K562 (cell line): Measurements from ENCODE around the gene ANP32B. TPM values are rescaled to one million over a fixed set of nuclear protein-coding genes. Genes with fewer than 3 reads are reported as not detected.

ENCODE experiments used
- E2F3 ChIP-seq: fragments of 250-450 bp; sonication (Bioruptor Pico); IDR thresholded peaks from 2 replicates; pipeline ENCODE4 v1.4.0; 2020; ENCODE audit warnings: mild to moderate bottlenecking
- GATA2 ChIP-seq: sonication (generic); formaldehyde crosslinking; IDR thresholded peaks from 2 replicates; pipeline ENCODE4 v1.4.0; 2020; ENCODE audit warnings: mild to moderate bottlenecking, missing genetic modification reagents
- HDAC1 ChIP-seq, 2 experiments: fragments of 450-650 bp; IDR thresholded peaks; 2 replicates each; pipeline ENCODE4 v1.6.1; 2016 to 2017; ENCODE audit warnings: inconsistent platforms in 1 of 2, mild to moderate bottlenecking in 1 of 2, moderate library complexity in 1 of 2
- HSF4 ChIP-seq: fragments of 250-450 bp; sonication (Bioruptor Pico); IDR thresholded peaks from 2 replicates; pipeline ENCODE4 v2.1.2; 2022; ENCODE audit warnings: mild to moderate bottlenecking, moderate library complexity, borderline replicate concordance
- JUND ChIP-seq, 2 experiments: IDR thresholded peaks; 2 replicates in 1 of 2; 3 replicates in 1 of 2; pipeline ENCODE4 v1.6.1; 2011; ENCODE audit warnings: borderline replicate concordance in 2 of 2, low read depth in 2 of 2, low read length in 2 of 2, improper control_type of control experiment in 1 of 2, missing biosample characterization in 1 of 2, missing genetic modification characterization in 1 of 2, missing genetic modification reagents in 1 of 2
- NBN ChIP-seq: fragments of 450-650 bp; IDR thresholded peaks from 2 replicates; pipeline ENCODE4 v1.6.1; 2016; ENCODE audit warnings: low read depth, mild to moderate bottlenecking
- NCOR1 ChIP-seq: fragments of 450-650 bp; IDR thresholded peaks from 2 replicates; pipeline ENCODE4 v1.6.1; 2016; ENCODE audit warnings: mild to moderate bottlenecking, moderate library complexity
- NFRKB ChIP-seq: fragments of 450-650 bp; IDR thresholded peaks from 2 replicates; pipeline ENCODE4 v1.6.1; 2016; ENCODE audit warnings: low read depth
- OTX1 ChIP-seq: fragments of 450-650 bp; formaldehyde crosslinking; IDR thresholded peaks from 2 replicates; pipeline ENCODE4 v1.4.0; 2022; ENCODE audit warnings: mild to moderate bottlenecking
- PTBP1 ChIP-seq: fragments of 200-400 bp; formaldehyde crosslinking; IDR thresholded peaks from 2 replicates; pipeline ENCODE4 v1.6.1; 2017; ENCODE audit warnings: low read depth, low read length
- SAP30 ChIP-seq: fragments of 200-600 bp; sonication (generic); IDR thresholded peaks from 2 replicates; pipeline ENCODE4 v1.6.1; 2012; ENCODE audit warnings: borderline replicate concordance, low read depth, mild to moderate bottlenecking, moderate library complexity, low read length, control low read depth, inconsistent platforms; ENCODE audit not compliant: insufficient read depth, poor library complexity, severe bottlenecking
- TEAD1 ChIP-seq, 2 experiments: fragments of 450-650 bp in 1 of 2; sonication (generic) in 1 of 2; formaldehyde crosslinking; IDR thresholded peaks; 2 replicates each; pipeline versions ENCODE4 v1.4.0 to v1.8.0; 2020 to 2022; ENCODE audit warnings: mild to moderate bottlenecking in 2 of 2, missing genetic modification reagents in 1 of 2
- TRIM24 ChIP-seq, 2 experiments: fragments of 450-650 bp; IDR thresholded peaks; 2 replicates each; pipeline ENCODE4 v1.6.1; 2016
- ZFP36 ChIP-seq: fragments of 150-350 bp; IDR thresholded peaks from 2 replicates; pipeline ENCODE4 v1.6.1; 2018; ENCODE audit warnings: low read length, low read depth; ENCODE audit not compliant: partially characterized antibody
- ZNF140 ChIP-seq: fragments of 250-450 bp; sonication (Bioruptor Pico); IDR thresholded peaks from 2 replicates; pipeline ENCODE4 v1.8.0; 2021; ENCODE audit warnings: moderate library complexity, mild to moderate bottlenecking, inconsistent platforms
- ZNF174 ChIP-seq: fragments of 250-450 bp; sonication (Bioruptor Pico); IDR thresholded peaks from 2 replicates; pipeline ENCODE4 v1.4.0; 2020; ENCODE audit warnings: mild to moderate bottlenecking
- ZNF41 ChIP-seq: fragments of 250-450 bp; sonication (Bioruptor Pico); conservative IDR thresholded peaks from 2 replicates; pipeline ENCODE4 v1.4.0; 2020; ENCODE audit warnings: mild to moderate bottlenecking
- ZNF583 ChIP-seq: fragments of 250-450 bp; sonication (Bioruptor Pico); IDR thresholded peaks from 2 replicates; pipeline ENCODE4 v1.4.0; 2020
- ZNF785 ChIP-seq: fragments of 250-450 bp; sonication (Bioruptor Pico); IDR thresholded peaks from 2 replicates; pipeline ENCODE4 v1.4.0; 2020; ENCODE audit warnings: mild to moderate bottlenecking
- polyA plus RNA-seq, 8 experiments: library from polyadenylated mRNA; depleted of rRNA in 4 of 8; stranded (reverse) in 5 of 8; unstranded in 3 of 8; fragments of >200 nt; fragmentation: Nextera tagmentation in 2 of 8; fragmentation: Illumina TruSeq in 1 of 8; extraction: Ambion mirVana in 2 of 8; extraction: Trizol in 1 of 8; gene quantifications; 2 replicates each; pipeline versions ENCODE4 v1.2.1 to v1.2.3, GENCODE V29; 2011 to 2014; ENCODE audit warnings: inconsistent platforms in 1 of 8, missing spikeins in 1 of 8
- total RNA-seq, 7 experiments: library from RNA; depleted of rRNA in 6 of 7; stranded (reverse); fragments of >200 nt in 6 of 7; fragmentation: Illumina TruSeq in 2 of 7; extraction: Trizol in 2 of 7; gene quantifications; 2 replicates each; pipeline versions ENCODE4 v1.2.1 to v1.2.3, GENCODE V29; 2011 to 2021; ENCODE audit warnings: low replicate concordance in 1 of 7
- TF ChIP-seq, protein P1 (sequence below), 2 experiments: fragments of 150-350 bp in 1 of 2; IDR thresholded peaks; 2 replicates each; pipeline ENCODE4 v1.6.1; 2012 to 2016; ENCODE audit warnings: low read depth in 2 of 2, low read length in 2 of 2, mild to moderate bottlenecking in 1 of 2, moderate library complexity in 1 of 2
- TF ChIP-seq, protein P2 (sequence below): fragments of 450-650 bp; formaldehyde crosslinking; IDR thresholded peaks from 2 replicates; pipeline ENCODE4 v1.4.0; 2020; ENCODE audit warnings: mild to moderate bottlenecking, moderate library complexity
- TF ChIP-seq, protein P3 (sequence below), 3 experiments: IDR thresholded peaks in 2 of 3; conservative IDR thresholded peaks in 1 of 3; 2 replicates each; pipeline ENCODE4 v1.5.1; 2011 to 2012; ENCODE audit warnings: low read length in 3 of 3, mild to moderate bottlenecking in 3 of 3, control low read depth in 2 of 3, improper control_type of control experiment in 1 of 3, inconsistent platforms in 1 of 3, low read depth in 1 of 3, mixed read lengths in 1 of 3, moderate library complexity in 1 of 3; ENCODE audit not compliant: insufficient read depth in 2 of 3

Gene ANP32B
- total and polyA plus RNA-seq, 9 of the 15 experiments (the other 6 are each of a cell fraction or from before 2014, with no cell fraction given), result 68.9 to 815 (median 141) TPM

DNA sequence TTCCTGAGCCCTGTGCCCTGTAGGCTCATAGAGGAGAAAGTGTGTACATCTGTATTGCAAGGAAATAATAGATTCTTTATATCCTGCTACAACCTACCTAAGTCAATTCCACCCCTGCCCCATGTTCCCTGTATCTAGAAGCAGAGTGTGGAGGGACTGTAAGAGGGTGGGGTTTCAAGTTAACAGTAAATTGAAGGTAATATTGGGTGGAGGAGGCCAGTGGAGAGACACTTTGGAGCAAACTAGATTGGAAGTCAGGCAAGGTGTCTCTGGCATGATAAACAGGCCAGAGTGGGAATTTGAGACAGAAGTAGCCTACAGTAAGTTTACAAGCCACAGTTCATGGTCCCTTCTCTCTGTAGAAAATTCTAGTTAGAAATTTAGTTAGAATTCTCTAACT lies 42.9 kb upstream of the ANP32B start (continued):
- TF ChIP-seq JUND (IDR thresholded peaks at IDR 0.05; ENCODE audit: borderline replicate concordance, low read depth, low read length) (no peak; the same call in 1 of the 2 replicates), JUND (tag; IDR thresholded peaks at IDR 0.05; ENCODE audit: borderline replicate concordance, low read depth, low read length) (peak; percentile 62; the same call in 2 of the 3 replicates), E2F3 (CRISPR knock-in tag) (no peak), TRIM24 (IDR thresholded peaks at IDR 0.05) (peak in 1 of 2 experiments; percentile 53; a peak in 1 of 4 replicates), OTX1 (no peak), HDAC1 (IDR thresholded peaks at IDR 0.05) (peak in 1 of 2 experiments; percentile 17; a peak in 1 of 4 replicates), HSF4 (CRISPR knock-in tag) (0 out of 2 replicates have a peak, but pooled peaks have one; percentile 72), TEAD1 (CRISPR knock-in tag; IDR thresholded peaks at IDR 0.05) (no peak), ZNF583 (peak; percentile 44; the same call in 1 of the 2 replicates), PTBP1 (no peak), ZNF785 (CRISPR knock-in tag) (no peak), ZFP36 (peak; percentile 3), GATA2 (CRISPR knock-in tag) (peak; percentile 38; the same call in 1 of the 2 replicates), NFRKB (peak; percentile 59; the same call in 1 of the 2 replicates), ZNF140 (CRISPR knock-in tag) (no peak), SAP30 (no peak), ZNF174 (CRISPR knock-in tag) (no peak), NBN (0 out of 2 replicates have a peak, but pooled peaks have one; percentile 26), ZNF41 (CRISPR knock-in tag) (no peak), NCOR1 (peak; percentile 88)
- TF ChIP-seq, protein P1, sequence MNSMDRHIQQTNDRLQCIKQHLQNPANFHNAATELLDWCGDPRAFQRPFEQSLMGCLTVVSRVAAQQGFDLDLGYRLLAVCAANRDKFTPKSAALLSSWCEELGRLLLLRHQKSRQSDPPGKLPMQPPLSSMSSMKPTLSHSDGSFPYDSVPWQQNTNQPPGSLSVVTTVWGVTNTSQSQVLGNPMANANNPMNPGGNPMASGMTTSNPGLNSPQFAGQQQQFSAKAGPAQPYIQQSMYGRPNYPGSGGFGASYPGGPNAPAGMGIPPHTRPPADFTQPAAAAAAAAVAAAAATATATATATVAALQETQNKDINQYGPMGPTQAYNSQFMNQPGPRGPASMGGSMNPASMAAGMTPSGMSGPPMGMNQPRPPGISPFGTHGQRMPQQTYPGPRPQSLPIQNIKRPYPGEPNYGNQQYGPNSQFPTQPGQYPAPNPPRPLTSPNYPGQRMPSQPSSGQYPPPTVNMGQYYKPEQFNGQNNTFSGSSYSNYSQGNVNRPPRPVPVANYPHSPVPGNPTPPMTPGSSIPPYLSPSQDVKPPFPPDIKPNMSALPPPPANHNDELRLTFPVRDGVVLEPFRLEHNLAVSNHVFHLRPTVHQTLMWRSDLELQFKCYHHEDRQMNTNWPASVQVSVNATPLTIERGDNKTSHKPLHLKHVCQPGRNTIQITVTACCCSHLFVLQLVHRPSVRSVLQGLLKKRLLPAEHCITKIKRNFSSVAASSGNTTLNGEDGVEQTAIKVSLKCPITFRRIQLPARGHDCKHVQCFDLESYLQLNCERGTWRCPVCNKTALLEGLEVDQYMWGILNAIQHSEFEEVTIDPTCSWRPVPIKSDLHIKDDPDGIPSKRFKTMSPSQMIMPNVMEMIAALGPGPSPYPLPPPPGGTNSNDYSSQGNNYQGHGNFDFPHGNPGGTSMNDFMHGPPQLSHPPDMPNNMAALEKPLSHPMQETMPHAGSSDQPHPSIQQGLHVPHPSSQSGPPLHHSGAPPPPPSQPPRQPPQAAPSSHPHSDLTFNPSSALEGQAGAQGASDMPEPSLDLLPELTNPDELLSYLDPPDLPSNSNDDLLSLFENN (IDR thresholded peaks at IDR 0.05; ENCODE audit: low read depth in 2 of 2, low read length in 2 of 2), result peak in 1 of 2 experiments; percentile 58; a peak in 1 of 4 replicates
- TF ChIP-seq, protein P2, sequence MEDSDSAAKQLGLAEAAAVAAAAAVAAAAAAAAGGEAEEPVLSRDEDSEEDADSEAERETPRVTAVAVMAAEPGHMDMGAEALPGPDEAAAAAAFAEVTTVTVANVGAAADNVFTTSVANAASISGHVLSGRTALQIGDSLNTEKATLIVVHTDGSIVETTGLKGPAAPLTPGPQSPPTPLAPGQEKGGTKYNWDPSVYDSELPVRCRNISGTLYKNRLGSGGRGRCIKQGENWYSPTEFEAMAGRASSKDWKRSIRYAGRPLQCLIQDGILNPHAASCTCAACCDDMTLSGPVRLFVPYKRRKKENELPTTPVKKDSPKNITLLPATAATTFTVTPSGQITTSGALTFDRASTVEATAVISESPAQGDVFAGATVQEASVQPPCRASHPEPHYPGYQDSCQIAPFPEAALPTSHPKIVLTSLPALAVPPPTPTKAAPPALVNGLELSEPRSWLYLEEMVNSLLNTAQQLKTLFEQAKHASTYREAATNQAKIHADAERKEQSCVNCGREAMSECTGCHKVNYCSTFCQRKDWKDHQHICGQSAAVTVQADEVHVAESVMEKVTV (CRISPR knock-in tag), result no peak
- TF ChIP-seq, protein P3, sequence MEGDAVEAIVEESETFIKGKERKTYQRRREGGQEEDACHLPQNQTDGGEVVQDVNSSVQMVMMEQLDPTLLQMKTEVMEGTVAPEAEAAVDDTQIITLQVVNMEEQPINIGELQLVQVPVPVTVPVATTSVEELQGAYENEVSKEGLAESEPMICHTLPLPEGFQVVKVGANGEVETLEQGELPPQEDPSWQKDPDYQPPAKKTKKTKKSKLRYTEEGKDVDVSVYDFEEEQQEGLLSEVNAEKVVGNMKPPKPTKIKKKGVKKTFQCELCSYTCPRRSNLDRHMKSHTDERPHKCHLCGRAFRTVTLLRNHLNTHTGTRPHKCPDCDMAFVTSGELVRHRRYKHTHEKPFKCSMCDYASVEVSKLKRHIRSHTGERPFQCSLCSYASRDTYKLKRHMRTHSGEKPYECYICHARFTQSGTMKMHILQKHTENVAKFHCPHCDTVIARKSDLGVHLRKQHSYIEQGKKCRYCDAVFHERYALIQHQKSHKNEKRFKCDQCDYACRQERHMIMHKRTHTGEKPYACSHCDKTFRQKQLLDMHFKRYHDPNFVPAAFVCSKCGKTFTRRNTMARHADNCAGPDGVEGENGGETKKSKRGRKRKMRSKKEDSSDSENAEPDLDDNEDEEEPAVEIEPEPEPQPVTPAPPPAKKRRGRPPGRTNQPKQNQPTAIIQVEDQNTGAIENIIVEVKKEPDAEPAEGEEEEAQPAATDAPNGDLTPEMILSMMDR (IDR thresholded peaks at IDR 0.05 in 2 of 3, conservative IDR thresholded peaks at IDR 0.05 in 1 of 3; ENCODE audit: insufficient read depth in 2 of 3, low read depth in 1 of 3, low read length in 3 of 3), result no peak
